K562 (cell line): Measurements from ENCODE around the gene DROSHA. TPM values are rescaled to one million over a fixed set of nuclear protein-coding genes. Genes with fewer than 3 reads are reported as not detected.

Source experiments
- ATAC-seq: fragments of 200-7000 bp; cut with Tn5 transposase; 3 replicates; pipeline ENCODE4 v1.9.1; 2020; ENCODE audit warnings: moderate library complexity
- BruUV-seq: library from RNA; stranded (reverse); fragments of 400-500 nt; replicated peaks from 2 replicates; lab custom pipeline; 2021; lab: Mats Ljungman, UMichigan
- CTCF ChIA-PET: fragments of 300-600 bp; formaldehyde crosslinking; extraction: SDS; loops from one replicate; lab custom pipeline; 2021; ENCODE audit warnings: low intra/inter-chr PET ratio; lab: Yijun Ruan, JAX
- POLR2A ChIA-PET: fragments of 300-600, 350-650 bp; sonication (Branson Sonifier 250); formaldehyde crosslinking; extraction: SDS; loops from one replicate; lab custom pipeline; 2021; ENCODE audit warnings: antibody characterized with exemption, inconsistent platforms; lab: Yijun Ruan, JAX
- DNase-seq, 4 experiments: peaks; one replicate each; pipeline versions ENCODE4 v3.0.0 to v3.0.0-alpha.2; 2011 to 2018; ENCODE audit warnings: low spot score in 3 of 4, mixed read lengths in 3 of 4; ENCODE audit errors: extremely low read depth in 1 of 4
- FAIRE-seq: peaks from 2 replicates; lab custom pipeline; 2011; peaks lifted over from hg19 to GRCh38; lab: Jason Lieb, UNC
- H2AFZ ChIP-seq: 2 replicates; pipeline ENCODE4 v1.6.0; 2011; ENCODE audit warnings: low read depth, low read length, control low read depth, inconsistent platforms
- H3K27ac ChIP-seq: fragments of 200-600 bp; 3 replicates; pipeline ENCODE4 v1.8.0; 2011; ENCODE audit warnings: low read depth, mild to moderate bottlenecking, control low read depth, inconsistent platforms, low read length, moderate library complexity, mixed read lengths; ENCODE audit errors: extremely low read depth
- H3K27me3 ChIP-seq, 2 experiments: fragments of 300-600 bp in 1 of 2; 2 replicates in 1 of 2; 3 replicates in 1 of 2; pipeline versions ENCODE4 v1.6.0 to v1.8.0; 2011; ENCODE audit warnings: inconsistent platforms in 2 of 2, low read length in 2 of 2, mild to moderate bottlenecking in 1 of 2, mixed read lengths in 1 of 2, moderate library complexity in 1 of 2; ENCODE audit not compliant: control insufficient read depth in 2 of 2, insufficient read depth in 2 of 2
- H3K36me3 ChIP-seq: fragments of 300-600 bp; 3 replicates; pipeline ENCODE4 v1.8.0; 2011; ENCODE audit warnings: mild to moderate bottlenecking, low read length, inconsistent platforms; ENCODE audit not compliant: control insufficient read depth, insufficient read depth
- H3K4me1 ChIP-seq, 2 experiments: fragments of 200-600 bp in 1 of 2; replicated peaks in 1 of 2; 2 replicates in 1 of 2; 3 replicates in 1 of 2; pipeline versions ENCODE4 v1.5.1 to v1.8.0; 2011; ENCODE audit warnings: inconsistent platforms in 2 of 2, low read length in 2 of 2, mild to moderate bottlenecking in 1 of 2, mixed read lengths in 1 of 2, moderate library complexity in 1 of 2; ENCODE audit not compliant: control insufficient read depth in 2 of 2, insufficient read depth in 2 of 2
- H3K4me2 ChIP-seq: 2 replicates; pipeline ENCODE4 v1.6.1; 2011; ENCODE audit warnings: low read length, control low read depth, inconsistent platforms, mixed read lengths; ENCODE audit not compliant: insufficient read depth
- H3K4me3 ChIP-seq: fragments of 200-600 bp; sonication (generic), shearing (Covaris generic); 2 replicates; pipeline ENCODE4 v1.5.1; 2016; ENCODE audit warnings: control low read depth, inconsistent platforms
- H3K79me2 ChIP-seq: fragments of 200-600 bp; 3 replicates; pipeline ENCODE4 v1.8.0; 2011; ENCODE audit warnings: low read length, inconsistent platforms; ENCODE audit not compliant: control insufficient read depth, insufficient read depth
- H3K9ac ChIP-seq, 2 experiments: 2 replicates each; pipeline versions ENCODE4 v1.6.0 to v1.6.1; 2011; ENCODE audit warnings: low read depth in 2 of 2, low read length in 2 of 2, control low read depth in 1 of 2, inconsistent platforms in 1 of 2, mild to moderate bottlenecking in 1 of 2, mixed read lengths in 1 of 2; ENCODE audit not compliant: insufficient read depth in 1 of 2
- H3K9me1 ChIP-seq: one replicate; pipeline ENCODE4 v1.6.0; 2011; ENCODE audit warnings: inconsistent platforms, mild to moderate bottlenecking, low read length, moderate library complexity; ENCODE audit not compliant: control insufficient read depth, insufficient read depth
- H3K9me3 ChIP-seq: replicated peaks from 2 replicates; pipeline ENCODE4 v1.5.1; 2011; ENCODE audit warnings: low read depth, low read length, inconsistent platforms; ENCODE audit not compliant: control insufficient read depth, insufficient read depth
- H4K20me1 ChIP-seq: replicated peaks from 2 replicates; pipeline ENCODE4 v1.6.1; 2011; ENCODE audit warnings: low read length, inconsistent platforms, mixed read lengths; ENCODE audit not compliant: control insufficient read depth, insufficient read depth
- ASH1L ChIP-seq: fragments of 450-650 bp; IDR thresholded peaks from 2 replicates; pipeline ENCODE4 v1.6.1; 2018; ENCODE audit warnings: borderline replicate concordance, mild to moderate bottlenecking, low read depth; ENCODE audit not compliant: partially characterized antibody
- CBFA2T3 ChIP-seq: fragments of 450-650 bp; IDR thresholded peaks from 2 replicates; pipeline ENCODE4 v1.6.1; 2017
- MAFG ChIP-seq: fragments of 450-650 bp; conservative IDR thresholded peaks from 2 replicates; pipeline ENCODE4 v1.6.1; 2016; ENCODE audit warnings: missing genetic modification characterization, missing compliant biosample characterization
- NFE2 ChIP-seq: IDR thresholded peaks from 2 replicates; pipeline ENCODE4 v1.6.1; 2014; ENCODE audit warnings: antibody characterized with exemption, low read depth
- PHTF2 ChIP-seq: fragments of 250-450 bp; sonication (Bioruptor Pico); IDR thresholded peaks from 2 replicates; pipeline ENCODE4 v1.5.0; 2021; ENCODE audit warnings: mild to moderate bottlenecking
- POLR2G ChIP-seq: fragments of 200-400 bp; formaldehyde crosslinking; IDR thresholded peaks from 2 replicates; pipeline ENCODE4 v1.6.1; 2017; ENCODE audit warnings: low read depth, mild to moderate bottlenecking, antibody characterized with exemption, low read length, moderate library complexity
- ZBTB1 ChIP-seq: sonication (generic); formaldehyde crosslinking; IDR thresholded peaks from 2 replicates; pipeline ENCODE4 v1.8.1; 2023; ENCODE audit warnings: missing genetic modification reagents, low read depth, mild to moderate bottlenecking, borderline replicate concordance
- ZFP36 ChIP-seq: fragments of 150-350 bp; IDR thresholded peaks from 2 replicates; pipeline ENCODE4 v1.6.1; 2018; ENCODE audit warnings: low read length, low read depth; ENCODE audit not compliant: partially characterized antibody
- ZKSCAN8 ChIP-seq: fragments of 200-800 bp; sonication (Bioruptor generic); IDR thresholded peaks from 2 replicates; pipeline ENCODE4 v1.6.1; 2016; ENCODE audit warnings: missing genetic modification characterization, missing compliant biosample characterization
- WGBS: fragments of 100-300 bp; shearing (Covaris generic); methylation state at CpG from one replicate; pipeline ENCODE4 v1.1.6; 2016; ENCODE audit warnings: low coverage, mixed read lengths; ENCODE audit not compliant: insufficient coverage; ENCODE audit errors: missing lambda C conversion rate; 5-methylcytosine and 5-hydroxymethylcytosine counted together
- in situ Hi-C: fragments of 300-500 bp; cut with MboI; formaldehyde crosslinking; loops from 4 replicates; pipeline ENCODE4 v1.15.0; 2018; ENCODE audit warnings: inconsistent platforms, mixed read lengths
- intact Hi-C: fragments of 100-400 bp; cut with micrococcal nuclease; formaldehyde crosslinking; loops from 2 replicates; pipeline ENCODE4 v1.14.2; 2022
- polyA plus RNA-seq, 8 experiments: library from polyadenylated mRNA; depleted of rRNA in 4 of 8; stranded (reverse) in 5 of 8; unstranded in 3 of 8; fragments of >200 nt; fragmentation: Nextera tagmentation in 2 of 8; fragmentation: Illumina TruSeq in 1 of 8; extraction: Ambion mirVana in 2 of 8; extraction: Trizol in 1 of 8; gene quantifications; 2 replicates each; pipeline versions ENCODE4 v1.2.1 to v1.2.3, GENCODE V29; 2011 to 2014; ENCODE audit warnings: inconsistent platforms in 1 of 8, missing spikeins in 1 of 8
- total RNA-seq, 7 experiments: library from RNA; depleted of rRNA in 6 of 7; stranded (reverse); fragments of >200 nt in 6 of 7; fragmentation: Illumina TruSeq in 2 of 7; extraction: Trizol in 2 of 7; gene quantifications; 2 replicates each; pipeline versions ENCODE4 v1.2.1 to v1.2.3, GENCODE V29; 2011 to 2021; ENCODE audit warnings: low replicate concordance in 1 of 7
- TF ChIP-seq, protein P1 (sequence below): fragments of 250-450 bp; sonication (Bioruptor Pico); IDR thresholded peaks from 2 replicates; pipeline ENCODE4 v1.8.0; 2022; ENCODE audit warnings: inconsistent platforms, mild to moderate bottlenecking, moderate library complexity, borderline replicate concordance
- TF ChIP-seq, protein P2 (sequence below): IDR thresholded peaks from 3 replicates; pipeline ENCODE4 v1.6.1; 2011; ENCODE audit warnings: borderline replicate concordance, mild to moderate bottlenecking, moderate library complexity; ENCODE audit not compliant: insufficient read length; ENCODE audit errors: extremely low read depth
- TF ChIP-seq, protein P3 (sequence below): fragments of 250-450 bp; sonication (Bioruptor Pico); IDR thresholded peaks from 2 replicates; pipeline ENCODE4 v1.4.0; 2020; ENCODE audit warnings: mild to moderate bottlenecking, moderate library complexity

The DROSHA gene
- total and polyA plus RNA-seq, 9 of the 15 experiments (the other 6 are each of a cell fraction or from before 2014, with no cell fraction given), result 52.5 to 109 (median 68.9) TPM

DNA sequence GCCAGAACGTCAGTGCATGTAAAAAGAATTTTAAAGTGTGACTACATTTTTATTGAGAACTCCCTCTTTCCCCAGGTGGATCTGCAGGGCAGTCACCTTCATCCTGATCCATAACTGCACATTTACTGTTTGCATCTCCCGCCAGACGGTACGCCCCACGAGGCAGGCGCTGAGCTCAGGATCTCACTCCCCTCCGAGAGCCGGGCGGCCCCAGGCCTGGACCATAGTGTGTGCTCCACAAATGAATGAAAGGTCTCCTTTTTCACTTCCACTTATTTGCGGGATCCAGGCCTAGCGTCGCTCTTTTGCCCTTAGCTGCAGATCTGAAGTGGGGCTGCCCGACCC, 378 bp downstream of the DROSHA start (continued):
- TF ChIP-seq ASH1L (no peak), PHTF2 (CRISPR knock-in tag) (no peak), ZBTB1 (CRISPR knock-in tag) (0 out of 2 replicates have a peak, but pooled peaks have one; percentile 51)

DNA sequence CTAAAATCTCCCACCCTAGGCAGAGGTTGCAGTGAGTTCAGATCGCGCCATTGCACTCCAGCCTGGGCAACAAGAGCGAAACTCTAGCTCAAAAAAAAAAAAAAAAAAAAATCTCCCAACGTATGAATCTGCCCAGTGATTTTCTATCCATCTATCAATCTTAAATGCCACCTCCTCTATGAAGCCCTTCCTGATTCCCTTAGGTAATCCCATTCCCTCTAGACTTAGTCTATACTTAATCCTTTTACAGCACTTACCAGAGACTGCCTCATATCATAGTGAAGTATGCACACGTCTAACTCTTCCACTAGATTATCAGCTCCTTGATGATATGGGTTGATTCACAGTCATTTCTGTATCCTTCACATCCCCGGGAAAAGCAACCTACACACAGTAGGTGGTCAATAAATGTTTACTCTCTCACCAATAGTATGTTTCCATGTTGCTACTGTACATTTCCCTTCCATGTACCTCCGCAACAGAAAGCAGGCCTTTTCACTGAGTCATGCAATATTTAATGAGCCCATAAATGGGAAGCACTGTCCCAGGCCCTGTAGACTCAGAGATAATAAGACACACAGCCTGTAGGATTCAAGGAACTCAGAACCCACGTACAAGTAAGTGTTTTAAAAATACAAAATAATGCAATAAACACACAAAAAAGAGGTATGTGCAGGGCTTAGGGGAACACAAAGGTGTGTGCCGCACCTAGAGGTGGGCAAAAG, 1.2 kb downstream of the DROSHA start:
- ATAC-seq (peak; percentile 44), DNase-seq (peak; percentile 25 to 61 (median 32)), FAIRE-seq (no peak)
- BruUV-seq, result no TSS peak
- ChIA-PET CTCF (no interaction called here), POLR2A (interaction anchor here (0.5 to 2.6 kb wide), 4 partner anchors 9 to 905 kb away, joined by 3 to 29 read pairs (median 4); no protein-coding TSS in a partner anchor)
- H3K36me3 ChIP-seq, result peaks cover 70% of the 10 kb centered on the region
- no peaks in the 10 kb centered on the region for H3K9me1 ChIP-seq
- H3K4me2 ChIP-seq, result peak overlapping the region; percentile 91
- WGBS, result 32% methylated on average over 8 of the region's 9 CpGs
- in situ Hi-C loops, result no loop called here
- peak overlapping the region; percentile 89 to 96 for H3K9ac ChIP-seq
- peak overlapping the region; percentile 94 for H3K4me3 ChIP-seq
- H3K4me1 ChIP-seq, result peaks cover 13 to 15% of the 10 kb centered on the region in 2 experiments; a peak in 4 of 5 replicates
- intact Hi-C loops, result no loop called here
- H2AFZ ChIP-seq, result peak overlapping the region; percentile 88
- H3K27me3 ChIP-seq, result no peaks in the 10 kb centered on the region
- H3K27ac ChIP-seq, result peak overlapping the region; percentile 90
- no peaks in the 10 kb centered on the region for H4K20me1 ChIP-seq
- peaks cover 60% of the 10 kb centered on the region for H3K79me2 ChIP-seq
- no peaks in the 10 kb centered on the region for H3K9me3 ChIP-seq
- TF ChIP-seq NFE2 (peak; percentile 93), ZKSCAN8 (CRISPR knock-in tag) (peak; percentile 58; the same call in 1 of the 2 replicates), MAFG (peak; percentile 82), ZFP36 (peak; percentile 86), CBFA2T3 (0 out of 2 replicates have a peak, but pooled peaks have one; percentile 13), POLR2G (no peak)
- TF ChIP-seq, protein P1, sequence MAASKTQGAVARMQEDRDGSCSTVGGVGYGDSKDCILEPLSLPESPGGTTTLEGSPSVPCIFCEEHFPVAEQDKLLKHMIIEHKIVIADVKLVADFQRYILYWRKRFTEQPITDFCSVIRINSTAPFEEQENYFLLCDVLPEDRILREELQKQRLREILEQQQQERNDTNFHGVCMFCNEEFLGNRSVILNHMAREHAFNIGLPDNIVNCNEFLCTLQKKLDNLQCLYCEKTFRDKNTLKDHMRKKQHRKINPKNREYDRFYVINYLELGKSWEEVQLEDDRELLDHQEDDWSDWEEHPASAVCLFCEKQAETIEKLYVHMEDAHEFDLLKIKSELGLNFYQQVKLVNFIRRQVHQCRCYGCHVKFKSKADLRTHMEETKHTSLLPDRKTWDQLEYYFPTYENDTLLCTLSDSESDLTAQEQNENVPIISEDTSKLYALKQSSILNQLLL (CRISPR knock-in tag), result no peak
- TF ChIP-seq, protein P2, sequence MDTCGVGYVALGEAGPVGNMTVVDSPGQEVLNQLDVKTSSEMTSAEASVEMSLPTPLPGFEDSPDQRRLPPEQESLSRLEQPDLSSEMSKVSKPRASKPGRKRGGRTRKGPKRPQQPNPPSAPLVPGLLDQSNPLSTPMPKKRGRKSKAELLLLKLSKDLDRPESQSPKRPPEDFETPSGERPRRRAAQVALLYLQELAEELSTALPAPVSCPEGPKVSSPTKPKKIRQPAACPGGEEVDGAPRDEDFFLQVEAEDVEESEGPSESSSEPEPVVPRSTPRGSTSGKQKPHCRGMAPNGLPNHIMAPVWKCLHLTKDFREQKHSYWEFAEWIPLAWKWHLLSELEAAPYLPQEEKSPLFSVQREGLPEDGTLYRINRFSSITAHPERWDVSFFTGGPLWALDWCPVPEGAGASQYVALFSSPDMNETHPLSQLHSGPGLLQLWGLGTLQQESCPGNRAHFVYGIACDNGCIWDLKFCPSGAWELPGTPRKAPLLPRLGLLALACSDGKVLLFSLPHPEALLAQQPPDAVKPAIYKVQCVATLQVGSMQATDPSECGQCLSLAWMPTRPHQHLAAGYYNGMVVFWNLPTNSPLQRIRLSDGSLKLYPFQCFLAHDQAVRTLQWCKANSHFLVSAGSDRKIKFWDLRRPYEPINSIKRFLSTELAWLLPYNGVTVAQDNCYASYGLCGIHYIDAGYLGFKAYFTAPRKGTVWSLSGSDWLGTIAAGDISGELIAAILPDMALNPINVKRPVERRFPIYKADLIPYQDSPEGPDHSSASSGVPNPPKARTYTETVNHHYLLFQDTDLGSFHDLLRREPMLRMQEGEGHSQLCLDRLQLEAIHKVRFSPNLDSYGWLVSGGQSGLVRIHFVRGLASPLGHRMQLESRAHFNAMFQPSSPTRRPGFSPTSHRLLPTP, result no peak
- TF ChIP-seq, protein P3, sequence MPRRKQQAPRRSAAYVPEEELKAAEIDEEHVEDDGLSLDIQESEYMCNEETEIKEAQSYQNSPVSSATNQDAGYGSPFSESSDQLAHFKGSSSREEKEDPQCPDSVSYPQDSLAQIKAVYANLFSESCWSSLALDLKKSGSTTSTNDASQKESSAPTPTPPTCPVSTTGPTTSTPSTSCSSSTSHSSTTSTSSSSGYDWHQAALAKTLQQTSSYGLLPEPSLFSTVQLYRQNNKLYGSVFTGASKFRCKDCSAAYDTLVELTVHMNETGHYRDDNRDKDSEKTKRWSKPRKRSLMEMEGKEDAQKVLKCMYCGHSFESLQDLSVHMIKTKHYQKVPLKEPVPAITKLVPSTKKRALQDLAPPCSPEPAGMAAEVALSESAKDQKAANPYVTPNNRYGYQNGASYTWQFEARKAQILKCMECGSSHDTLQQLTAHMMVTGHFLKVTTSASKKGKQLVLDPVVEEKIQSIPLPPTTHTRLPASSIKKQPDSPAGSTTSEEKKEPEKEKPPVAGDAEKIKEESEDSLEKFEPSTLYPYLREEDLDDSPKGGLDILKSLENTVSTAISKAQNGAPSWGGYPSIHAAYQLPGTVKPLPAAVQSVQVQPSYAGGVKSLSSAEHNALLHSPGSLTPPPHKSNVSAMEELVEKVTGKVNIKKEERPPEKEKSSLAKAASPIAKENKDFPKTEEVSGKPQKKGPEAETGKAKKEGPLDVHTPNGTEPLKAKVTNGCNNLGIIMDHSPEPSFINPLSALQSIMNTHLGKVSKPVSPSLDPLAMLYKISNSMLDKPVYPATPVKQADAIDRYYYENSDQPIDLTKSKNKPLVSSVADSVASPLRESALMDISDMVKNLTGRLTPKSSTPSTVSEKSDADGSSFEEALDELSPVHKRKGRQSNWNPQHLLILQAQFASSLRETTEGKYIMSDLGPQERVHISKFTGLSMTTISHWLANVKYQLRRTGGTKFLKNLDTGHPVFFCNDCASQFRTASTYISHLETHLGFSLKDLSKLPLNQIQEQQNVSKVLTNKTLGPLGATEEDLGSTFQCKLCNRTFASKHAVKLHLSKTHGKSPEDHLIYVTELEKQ, result no peak
